Measurements from ENCODE around the gene EN2.

EN2 gene

GRCh38 chr7:155458111-155458877, at the start of gene EN2:
Gene EN2 (plus strand): TSS chr7:155458129. CDS start chr7:155458378, 249 bp downstream.
- no peak for DNase-seq

- no peak for DNase-seq
Observed at GRCh38 chr7:155408651-155409586, 49.0 kb upstream of the EN2 start.

GRCh38 chr7:155409980-155410379, 47.9 kb upstream of the EN2 start:
- DNase-seq, result no peak

- no peak for DNase-seq
Observed at GRCh38 chr7:155410431-155410830, 47.5 kb upstream of the EN2 start.

- no peak for DNase-seq
Observed at GRCh38 chr7:155411718-155412415, 46.1 kb upstream of the EN2 start.

GRCh38 chr7:155412416-155413253, 45.3 kb upstream of the EN2 start:
- DNase-seq, result peak; percentile 5

- DNase-seq, result no peak
Observed at GRCh38 chr7:155414547-155415492, 43.1 kb upstream of the EN2 start.

- no peak for DNase-seq
Observed at GRCh38 chr7:155416646-155417380, 41.1 kb upstream of the EN2 start.

GRCh38 chr7:155418304-155418703, 39.6 kb upstream of the EN2 start:
- no peak for DNase-seq

- DNase-seq, result no peak
Observed at GRCh38 chr7:155418941-155419755, 38.8 kb upstream of the EN2 start.

GRCh38 chr7:155420116-155420515, 37.8 kb upstream of the EN2 start:
- DNase-seq, result no peak

GRCh38 chr7:155422151-155422550, 35.8 kb upstream of the EN2 start:
- no peak for DNase-seq

- no peak for DNase-seq
Observed at GRCh38 chr7:155422599-155423336, 35.2 kb upstream of the EN2 start.

- DNase-seq, result no peak
Observed at GRCh38 chr7:155423337-155424285, 34.3 kb upstream of the EN2 start.

- no peak for DNase-seq
Observed at GRCh38 chr7:155424301-155425010, 33.5 kb upstream of the EN2 start.

GRCh38 chr7:155425011-155425340, 33.0 kb upstream of the EN2 start:
- no peak for DNase-seq

- DNase-seq, result no peak
Observed at GRCh38 chr7:155425887-155426286, 32.0 kb upstream of the EN2 start.
